GM06990 (cell line): Measurements from ENCODE around the gene GLTP.
"Not testable (repeated sequence)": the region's sequence is repeated elsewhere in the genome, so short reads cannot be mapped to it uniquely, and the experiment has no call there.

Experiments used
- DNase-seq: peaks from one replicate; pipeline ENCODE4 v3.0.0-alpha.2; 2011; ENCODE audit not compliant: insufficient read length; ENCODE audit errors: extremely low read depth
- H3K27me3 ChIP-seq: replicated peaks from 2 replicates; pipeline ENCODE4 v1.6.0; 2011; ENCODE audit warnings: low read length; ENCODE audit not compliant: control insufficient read depth, insufficient read depth
- H3K36me3 ChIP-seq: 2 replicates; pipeline ENCODE4 v1.5.1; 2011; ENCODE audit warnings: low read length; ENCODE audit not compliant: control insufficient read depth, insufficient read depth
- H3K4me3 ChIP-seq: replicated peaks from 2 replicates; pipeline ENCODE4 v1.5.1; 2011; ENCODE audit warnings: low read depth, mild to moderate bottlenecking, control low read depth, low read length
- TF ChIP-seq, protein P1 (sequence below): IDR thresholded peaks from 2 replicates; pipeline ENCODE4 v1.5.1; 2011; ENCODE audit warnings: low read length, control low read depth, mild to moderate bottlenecking, inconsistent platforms; ENCODE audit not compliant: insufficient read depth, poor library complexity, severe bottlenecking

The GLTP gene, protein sequence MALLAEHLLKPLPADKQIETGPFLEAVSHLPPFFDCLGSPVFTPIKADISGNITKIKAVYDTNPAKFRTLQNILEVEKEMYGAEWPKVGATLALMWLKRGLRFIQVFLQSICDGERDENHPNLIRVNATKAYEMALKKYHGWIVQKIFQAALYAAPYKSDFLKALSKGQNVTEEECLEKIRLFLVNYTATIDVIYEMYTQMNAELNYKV

DNA sequence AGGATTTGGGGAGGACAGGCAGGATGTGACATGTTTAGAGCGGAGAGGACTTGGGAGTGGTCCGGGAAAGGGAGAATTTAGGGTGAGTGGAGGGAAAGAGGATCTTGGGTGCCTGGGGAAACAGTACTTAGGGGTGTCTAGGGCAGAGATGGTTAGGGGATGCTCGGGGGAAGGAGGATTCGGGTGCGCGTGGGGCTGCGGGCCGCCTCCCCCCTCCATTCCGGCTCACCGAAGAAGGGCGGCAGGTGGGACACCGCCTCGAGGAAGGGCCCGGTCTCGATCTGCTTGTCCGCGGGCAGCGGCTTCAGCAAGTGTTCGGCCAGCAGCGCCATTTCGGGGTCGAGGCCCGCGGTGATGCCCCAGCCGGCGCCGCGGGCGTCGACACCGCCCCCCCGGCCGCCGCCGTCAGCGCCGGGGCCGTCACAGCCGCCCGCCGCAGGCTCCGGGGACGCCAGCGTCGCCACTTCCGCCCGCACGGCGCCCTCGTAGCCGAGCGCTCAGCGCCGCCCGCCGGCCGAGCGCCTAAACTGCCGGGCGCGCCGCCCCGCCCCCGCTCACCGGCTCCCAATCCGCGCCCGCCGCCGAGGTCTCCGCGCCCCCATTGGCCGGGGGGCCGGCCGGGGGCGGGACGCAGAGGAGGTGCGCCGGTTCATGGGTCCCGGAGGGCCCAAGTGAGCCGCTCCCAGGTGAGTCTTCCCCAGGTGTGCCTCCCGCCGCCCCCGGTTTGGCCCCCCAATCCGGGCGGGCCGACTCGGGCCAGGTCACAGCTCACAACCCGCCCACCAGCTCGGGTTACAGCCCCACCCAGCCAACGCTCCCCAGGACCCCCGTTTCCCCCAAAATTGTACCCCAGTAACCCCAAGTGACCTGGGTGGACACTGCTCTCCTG, at the start of gene GLTP:
GLTP (minus strand) TSS at position 499 of the 889 bp plus-strand sequence; CDS start at position 332, 167 bp downstream.
- Histone ChIP-seq H3K4me3 (peak within 1 kb of the TSS; percentile 90), H3K36me3 (no peaks in the 10 kb centered on the region; the same call in 1 of the 2 replicates), H3K27me3 (no peaks in the 10 kb centered on the region)
- TF ChIP-seq, protein P1, sequence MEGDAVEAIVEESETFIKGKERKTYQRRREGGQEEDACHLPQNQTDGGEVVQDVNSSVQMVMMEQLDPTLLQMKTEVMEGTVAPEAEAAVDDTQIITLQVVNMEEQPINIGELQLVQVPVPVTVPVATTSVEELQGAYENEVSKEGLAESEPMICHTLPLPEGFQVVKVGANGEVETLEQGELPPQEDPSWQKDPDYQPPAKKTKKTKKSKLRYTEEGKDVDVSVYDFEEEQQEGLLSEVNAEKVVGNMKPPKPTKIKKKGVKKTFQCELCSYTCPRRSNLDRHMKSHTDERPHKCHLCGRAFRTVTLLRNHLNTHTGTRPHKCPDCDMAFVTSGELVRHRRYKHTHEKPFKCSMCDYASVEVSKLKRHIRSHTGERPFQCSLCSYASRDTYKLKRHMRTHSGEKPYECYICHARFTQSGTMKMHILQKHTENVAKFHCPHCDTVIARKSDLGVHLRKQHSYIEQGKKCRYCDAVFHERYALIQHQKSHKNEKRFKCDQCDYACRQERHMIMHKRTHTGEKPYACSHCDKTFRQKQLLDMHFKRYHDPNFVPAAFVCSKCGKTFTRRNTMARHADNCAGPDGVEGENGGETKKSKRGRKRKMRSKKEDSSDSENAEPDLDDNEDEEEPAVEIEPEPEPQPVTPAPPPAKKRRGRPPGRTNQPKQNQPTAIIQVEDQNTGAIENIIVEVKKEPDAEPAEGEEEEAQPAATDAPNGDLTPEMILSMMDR = no peak
- DNase-seq = peak; percentile 92

DNA sequence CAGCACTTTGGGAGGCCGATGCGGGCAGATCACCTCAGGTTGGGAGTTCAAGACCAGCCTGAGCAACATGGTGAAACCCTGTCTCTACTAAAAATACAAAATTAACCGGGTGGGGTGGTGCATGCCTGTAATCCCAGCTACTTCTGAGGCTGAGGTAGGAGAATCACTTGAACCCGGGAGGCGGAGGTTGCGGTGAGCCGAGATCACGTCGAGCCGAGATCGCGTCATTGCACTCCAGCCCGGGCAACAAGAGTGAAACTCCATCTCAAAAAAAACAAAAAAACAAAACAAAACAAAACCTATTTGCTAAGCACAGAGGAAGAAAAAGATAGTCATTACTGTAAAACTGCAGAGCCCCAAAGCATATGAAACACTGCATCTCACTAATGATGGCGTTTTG, 49.0 kb upstream of the GLTP start:
- not testable (repeated sequence) for H3K4me3 ChIP-seq, H3K27me3 ChIP-seq, DNase-seq
- H3K36me3 ChIP-seq = peaks cover 18% of the 10 kb centered on the region

DNA sequence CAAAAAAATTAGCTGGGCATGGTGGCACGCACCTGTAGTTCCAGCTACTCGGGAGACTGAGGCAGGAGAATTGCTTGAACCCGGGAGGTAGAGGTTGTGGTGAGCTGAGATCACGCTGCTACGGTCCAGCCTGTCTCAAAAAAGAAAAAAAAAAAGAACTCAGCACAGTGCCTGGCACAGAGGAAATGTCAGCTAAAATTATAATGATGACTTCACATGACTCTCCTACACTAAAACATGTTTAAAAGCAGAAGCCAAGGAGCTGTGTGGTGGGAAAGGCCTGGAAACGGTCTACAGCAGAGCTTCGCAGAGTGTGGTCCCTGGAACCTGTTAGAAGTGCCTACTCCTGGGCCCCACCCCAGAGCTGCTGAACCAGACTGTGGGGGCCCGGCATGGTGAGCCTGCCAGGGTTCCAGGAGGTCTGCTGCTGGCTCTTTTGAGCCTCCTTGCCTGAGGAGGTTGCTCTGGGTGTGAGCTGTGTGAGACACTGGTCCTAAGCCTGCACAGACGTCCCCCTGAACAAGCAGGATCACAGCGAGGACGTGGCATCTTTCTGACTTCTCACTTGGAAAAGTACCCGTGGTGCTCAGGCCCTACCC, 47.8 kb upstream of the GLTP start:
- TF ChIP-seq, protein P1 = no peak
- no peaks in the 10 kb centered on the region for H3K27me3 ChIP-seq
- H3K4me3 ChIP-seq = no peak overlapping the region
- peaks cover 18% of the 10 kb centered on the region for H3K36me3 ChIP-seq
- DNase-seq = no peak

DNA sequence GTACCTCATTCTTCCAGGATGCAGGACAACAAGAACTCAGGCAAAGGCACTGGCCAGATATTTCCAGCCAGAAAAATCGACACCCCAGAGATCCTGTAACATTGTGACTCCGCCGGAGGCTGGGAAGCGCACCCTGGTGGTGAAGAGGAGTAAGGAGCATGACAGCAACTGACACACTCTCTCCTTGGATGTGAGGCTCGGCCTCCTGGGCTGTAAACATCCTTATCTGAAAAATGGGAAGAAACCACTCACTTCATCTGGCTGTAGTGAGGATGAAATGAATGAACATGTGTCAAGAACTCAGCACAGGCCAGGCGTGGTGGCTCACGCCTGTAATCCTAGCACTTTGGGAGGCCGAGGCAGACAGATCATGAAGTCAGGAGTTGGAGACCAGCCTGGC, 47.3 kb upstream of the GLTP start:
- H3K4me3 ChIP-seq = no peak overlapping the region
- H3K36me3 ChIP-seq = peaks cover 16% of the 10 kb centered on the region
- DNase-seq = no peak
- no peaks in the 10 kb centered on the region for H3K27me3 ChIP-seq
- TF ChIP-seq, protein P1 = peak; percentile 60

DNA sequence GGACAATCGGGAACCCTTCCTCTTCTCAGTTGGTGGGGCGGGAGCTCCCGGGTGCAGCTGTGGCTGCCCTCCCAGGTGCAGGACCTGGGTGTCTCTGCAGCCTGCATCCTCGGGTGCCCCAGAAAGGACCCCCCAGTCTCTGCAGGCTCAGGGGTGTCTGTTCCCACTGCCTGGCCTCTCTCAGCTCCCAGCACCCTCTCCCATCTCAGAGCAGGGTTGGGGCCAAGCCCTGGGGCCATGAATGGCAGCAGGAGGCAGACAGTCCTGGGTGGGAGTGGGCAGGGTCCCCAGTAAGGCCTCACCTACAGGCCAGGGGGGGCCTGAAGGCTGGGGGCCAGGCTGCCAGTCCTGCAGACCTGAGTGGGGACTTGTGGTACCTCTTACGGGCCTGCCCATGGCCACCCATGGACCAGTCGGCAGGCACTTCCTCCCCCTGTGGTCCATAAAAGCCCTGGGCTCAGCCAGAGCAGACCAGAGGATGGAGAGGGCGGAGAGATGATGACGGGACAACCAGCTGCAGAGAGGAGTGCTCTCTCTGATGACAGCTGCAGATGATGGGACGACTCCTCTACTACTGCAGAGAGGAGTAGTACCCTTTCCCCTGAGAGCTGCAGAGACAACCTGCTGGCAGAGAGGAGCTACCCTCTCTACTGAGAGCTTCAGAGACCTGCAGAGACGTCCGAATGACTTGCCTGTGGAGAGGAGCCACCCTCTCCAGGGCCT, 46.3 kb upstream of the GLTP start:
- no peak for DNase-seq
- H3K27me3 ChIP-seq = no peaks in the 10 kb centered on the region
- no peak overlapping the region for H3K4me3 ChIP-seq
- TF ChIP-seq, protein P1 = no peak
- H3K36me3 ChIP-seq = peaks cover 11% of the 10 kb centered on the region

DNA sequence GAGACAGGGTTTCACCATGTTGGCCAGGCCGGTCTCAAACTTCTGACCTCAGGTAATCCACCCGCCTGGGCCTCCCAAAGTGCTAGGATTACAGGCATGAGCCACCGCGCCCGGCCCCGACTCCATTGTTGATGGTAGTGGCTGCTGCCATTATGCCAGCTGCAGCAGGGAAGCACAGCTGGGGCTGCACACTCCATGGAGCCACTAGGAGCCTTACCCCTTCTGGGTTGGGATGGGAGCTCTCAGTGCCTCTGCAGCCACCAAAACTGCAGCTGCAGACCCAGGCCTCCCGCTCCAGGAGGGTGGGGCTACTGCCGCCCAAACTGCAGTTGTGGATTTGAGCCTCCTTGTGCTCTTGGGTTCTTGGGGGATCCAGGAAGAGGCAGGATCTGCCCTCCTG, 45.7 kb upstream of the GLTP start:
- TF ChIP-seq, protein P1 = no peak
- H3K36me3 ChIP-seq = peaks cover 10% of the 10 kb centered on the region
- no peak overlapping the region for H3K4me3 ChIP-seq
- no peak for DNase-seq
- no peaks in the 10 kb centered on the region for H3K27me3 ChIP-seq
